Measurements from ENCODE around the gene FABP1.

FABP1 gene

GRCh38 chr2:88127888-88128653 lies at the start of gene FABP1:
Gene FABP1, minus strand, starts transcription at chr2:88128062. Its CDS starts 45 bp downstream, at chr2:88128017.
- DNase-seq (ENCODE audit: low read depth), result no peak
- TF ChIP-seq CTCF (conservative IDR thresholded peaks at IDR 0.05; ENCODE audit: low read length), result no peak
- H3K4me3 ChIP-seq (ENCODE audit: low read length), result no peak within 1 kb of the TSS

- no peak overlapping the region for H3K4me3 ChIP-seq (ENCODE audit: low read length)
- peak; percentile 16 for DNase-seq (ENCODE audit: low read depth)
- TF ChIP-seq CTCF (conservative IDR thresholded peaks at IDR 0.05; ENCODE audit: low read length), result no peak
Observed at GRCh38 chr2:88177556-88177955, 49.7 kb upstream of the FABP1 start.

GRCh38 chr2:88176352-88176984 lies 48.6 kb upstream of the FABP1 start:
- DNase-seq (ENCODE audit: low read depth), result no peak
- no peak overlapping the region for H3K4me3 ChIP-seq (ENCODE audit: low read length)

GRCh38 chr2:88172882-88173281 lies 45.0 kb upstream of the FABP1 start:
- DNase-seq (ENCODE audit: low read depth), result no peak
- no peak for TF ChIP-seq CTCF (conservative IDR thresholded peaks at IDR 0.05; ENCODE audit: low read length)
- no peak overlapping the region for H3K4me3 ChIP-seq (ENCODE audit: low read length)

More at GRCh38 chr2:88176352-88176984, 48.6 kb upstream of the FABP1 start:
- TF ChIP-seq CTCF (conservative IDR thresholded peaks at IDR 0.05; ENCODE audit: low read length), result no peak

- DNase-seq (ENCODE audit: low read depth), result no peak
- H3K4me3 ChIP-seq (ENCODE audit: low read length), result no peak overlapping the region
- no peak for TF ChIP-seq CTCF (conservative IDR thresholded peaks at IDR 0.05; ENCODE audit: low read length)
Observed at GRCh38 chr2:88171966-88172365, 44.1 kb upstream of the FABP1 start.

GRCh38 chr2:88170472-88170892 lies 42.6 kb upstream of the FABP1 start:
- H3K4me3 ChIP-seq (ENCODE audit: low read length), result peak overlapping the region; percentile 74
- DNase-seq (ENCODE audit: low read depth), result no peak
- no peak for TF ChIP-seq CTCF (conservative IDR thresholded peaks at IDR 0.05; ENCODE audit: low read length)

GRCh38 chr2:88168386-88168785 lies 40.5 kb upstream of the FABP1 start:
- no peak for TF ChIP-seq CTCF (conservative IDR thresholded peaks at IDR 0.05; ENCODE audit: low read length)
- no peak for DNase-seq (ENCODE audit: low read depth)

More at GRCh38 chr2:88168386-88168785, 40.5 kb upstream of the FABP1 start:
- H3K4me3 ChIP-seq (ENCODE audit: low read length), result no peak overlapping the region
